WTC11 (cell line): ENCODE measurements around the gene TAF11L8.
"Not testable (repeated sequence)": the region's sequence is repeated elsewhere in the genome, so short reads cannot be mapped to it uniquely, and the experiment has no call there.

Source experiments
- ATF1 ChIP-seq: sonication (generic); formaldehyde crosslinking; IDR thresholded peaks from 2 replicates; pipeline ENCODE4 v1.8.1; 2023; ENCODE audit warnings: mild to moderate bottlenecking, moderate library complexity, missing genetic modification reagents
- CTCF ChIP-seq: fragments of 200-600 bp; IDR thresholded peaks from 2 replicates; pipeline ENCODE4 v1.8.0; 2022; ENCODE audit warnings: antibody characterized with exemption
- JUN ChIP-seq: sonication (generic); formaldehyde crosslinking; IDR thresholded peaks from 2 replicates; pipeline ENCODE4 v1.8.0; 2023; ENCODE audit warnings: mild to moderate bottlenecking, missing genetic modification reagents
- STAT6 ChIP-seq: sonication (generic); formaldehyde crosslinking; conservative IDR thresholded peaks from 2 replicates; pipeline ENCODE4 v1.8.1; 2023; ENCODE audit warnings: mild to moderate bottlenecking, low read depth, missing genetic modification reagents, moderate library complexity

DNA sequence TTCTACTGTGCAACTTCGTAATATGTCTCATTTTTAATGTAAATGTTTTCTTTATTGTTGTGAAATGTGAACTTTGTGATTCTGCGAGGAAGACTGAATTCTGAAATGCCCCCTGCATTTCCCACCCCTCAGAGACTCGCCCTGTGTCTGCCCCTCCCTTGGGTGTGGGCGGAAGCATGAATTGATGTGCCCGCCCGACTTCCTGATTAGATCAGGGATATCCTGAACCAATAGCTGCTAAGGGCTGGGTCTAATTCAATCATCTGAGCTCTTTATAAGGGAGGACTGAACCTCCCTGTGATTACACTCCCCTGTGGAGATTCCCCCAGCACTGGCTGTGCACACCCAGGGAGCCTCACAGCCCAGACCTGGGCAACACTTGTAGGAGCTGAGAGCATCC is 13.1 kb upstream of the TAF11L8 start, which contains the start of gene TAF11L11:
- TF ChIP-seq STAT6 (CRISPR knock-in tag); CTCF; ATF1 (CRISPR knock-in tag); JUN (CRISPR knock-in tag): not testable (repeated sequence)
